Caco-2 (cell line): Measurements from ENCODE around the gene CDH13. TPM values are rescaled to one million over a fixed set of nuclear protein-coding genes. Genes with fewer than 3 reads are reported as not detected.

Experiments
- BruUV-seq: library from RNA; stranded (reverse); fragments of 400-500 nt; replicated peaks from 2 replicates; lab custom pipeline; 2021; lab: Mats Ljungman, UMichigan
- CTCF ChIA-PET: fragments of 300-600 bp; sonication (Branson Sonifier 250); formaldehyde crosslinking; loops from one replicate; lab custom pipeline; 2022; ENCODE audit warnings: antibody characterized with exemption; lab: Charles Lee
- POLR2A ChIA-PET: fragments of 300-600 bp; sonication (Branson Sonifier 250); formaldehyde crosslinking; loops from one replicate; lab custom pipeline; 2022; ENCODE audit warnings: antibody characterized with exemption; lab: Charles Lee
- DNase-seq, 2 experiments: peaks; one replicate each; pipeline versions ENCODE4 v3.0.0 to v3.0.0-alpha.2; 2020 to 2022
- H3K27me3 ChIP-seq: replicated peaks from 2 replicates; pipeline ENCODE4 v1.6.0; 2011; ENCODE audit warnings: low read length; ENCODE audit not compliant: control insufficient read depth, insufficient read depth
- H3K36me3 ChIP-seq: 2 replicates; pipeline ENCODE4 v1.5.1; 2011; ENCODE audit warnings: low read length; ENCODE audit not compliant: control insufficient read depth, insufficient read depth
- H3K4me1 ChIP-seq: fragments of 250-450 bp; sonication (Bioruptor Pico); 2 replicates; pipeline ENCODE4 v1.5.1; 2020; ENCODE audit warnings: mild to moderate bottlenecking
- H3K4me3 ChIP-seq: 2 replicates; pipeline ENCODE4 v1.5.1; 2011; ENCODE audit warnings: low read depth, mild to moderate bottlenecking, control low read depth, low read length
- H3K9me3 ChIP-seq: fragments of 250-450 bp; sonication (Bioruptor Pico); 2 replicates; pipeline ENCODE4 v1.5.1; 2020; ENCODE audit warnings: mild to moderate bottlenecking, moderate library complexity
- H3K27ac Mint-ChIP-seq: one replicate; pipeline ENCODE4 v1.8.0; 2022; ENCODE audit warnings: mixed read lengths; ENCODE audit not compliant: unreplicated experiment
- H3K27me3 Mint-ChIP-seq: one replicate; pipeline ENCODE4 v1.8.0; 2022; ENCODE audit warnings: mixed read lengths; ENCODE audit not compliant: insufficient read depth, unreplicated experiment
- H3K36me3 Mint-ChIP-seq: one replicate; pipeline ENCODE4 v1.8.0; 2022; ENCODE audit warnings: mild to moderate bottlenecking, mixed read lengths; ENCODE audit not compliant: insufficient read depth, unreplicated experiment
- H3K4me1 Mint-ChIP-seq: one replicate; pipeline ENCODE4 v1.8.0; 2022; ENCODE audit warnings: low read depth, mixed read lengths; ENCODE audit not compliant: unreplicated experiment
- H3K4me3 Mint-ChIP-seq: one replicate; pipeline ENCODE4 v1.8.0; 2022; ENCODE audit warnings: mild to moderate bottlenecking, moderate library complexity, mixed read lengths; ENCODE audit not compliant: unreplicated experiment
- H3K9me3 Mint-ChIP-seq: one replicate; pipeline ENCODE4 v1.8.0; 2022; ENCODE audit warnings: mixed read lengths; ENCODE audit not compliant: unreplicated experiment
- CTCF ChIP-seq, 2 experiments: fragments of 200-600 bp in 1 of 2; IDR thresholded peaks; 1 replicate in 1 of 2; 2 replicates in 1 of 2; pipeline versions ENCODE4 v1.5.1 to v1.8.0; 2011 to 2022; ENCODE audit warnings: antibody characterized with exemption in 1 of 2, control low read depth in 1 of 2, inconsistent platforms in 1 of 2, low read depth in 1 of 2, low read length in 1 of 2, mild to moderate bottlenecking in 1 of 2, moderate library complexity in 1 of 2; ENCODE audit not compliant: insufficient read depth in 1 of 2, severe bottlenecking in 1 of 2, unreplicated experiment in 1 of 2
- intact Hi-C: fragments of 100-400 bp; cut with micrococcal nuclease; formaldehyde crosslinking; loops from one replicate; pipeline ENCODE4 v1.10.0; 2022; ENCODE audit not compliant: unreplicated experiment
- total RNA-seq: library from RNA; stranded (reverse); gene quantifications from 2 replicates; pipeline ENCODE4 v1.2.3, GENCODE V29; 2022

CDH13 gene
- total RNA-seq, 1 experiment from 2014 or later: 2.2 TPM

DNA sequence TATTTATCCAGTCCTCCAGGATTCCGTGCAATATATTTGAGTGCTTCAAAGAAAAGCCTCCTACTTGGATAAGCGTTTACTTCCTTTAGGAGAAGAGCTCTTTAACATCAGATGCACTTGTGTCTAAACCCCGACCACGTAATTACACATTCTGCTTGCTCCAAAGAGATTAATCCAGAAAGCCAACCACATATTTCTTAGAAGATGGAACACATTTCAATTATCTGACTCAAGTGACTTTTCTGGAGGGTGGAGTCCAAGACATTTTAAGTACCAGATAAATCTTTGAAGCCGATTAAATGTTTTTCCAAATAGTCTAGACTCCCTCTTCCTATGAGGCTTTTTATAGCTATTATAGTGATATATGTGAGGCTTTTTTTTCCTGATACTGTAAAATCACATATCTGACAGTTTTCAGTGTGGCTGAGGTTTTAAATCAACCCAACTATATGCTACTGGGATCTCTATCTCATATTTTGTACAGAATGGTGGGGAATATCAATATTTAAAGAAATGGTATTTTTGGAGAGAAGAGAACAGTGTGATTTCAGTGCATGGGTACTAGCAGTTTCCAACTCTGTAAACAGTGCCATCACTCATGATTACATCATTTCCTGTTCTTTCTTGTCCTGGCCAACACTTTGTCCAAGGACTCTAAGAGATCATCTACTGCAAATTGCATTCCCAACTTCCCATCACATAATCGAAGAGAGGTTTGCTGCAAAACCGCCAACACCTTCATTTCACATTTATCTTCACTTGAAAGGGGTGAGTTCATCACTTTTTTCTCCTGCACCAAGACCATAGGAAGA is 988.6 kb downstream of the CDH13 start:
- Mint-ChIP-seq H3K36me3 (no peaks in the 10 kb centered on the region), H3K4me3 (no peak overlapping the region), H3K9me3 (peaks cover 11% of the 10 kb centered on the region), H3K27me3 (peaks cover 25% of the 10 kb centered on the region), H3K27ac (no peak overlapping the region), H3K4me1 (no peaks in the 10 kb centered on the region)
- BruUV-seq: no TSS peak
- Histone ChIP-seq H3K36me3 (no peaks in the 10 kb centered on the region), H3K9me3 (no peaks in the 10 kb centered on the region), H3K4me1 (no peaks in the 10 kb centered on the region), H3K4me3 (no peak overlapping the region), H3K27me3 (no peaks in the 10 kb centered on the region)
- intact Hi-C loops: no loop called here
- ChIA-PET CTCF (no interaction called here), POLR2A (no interaction called here)
- no peak for DNase-seq
- no peak for TF ChIP-seq CTCF (IDR thresholded peaks at IDR 0.05; ENCODE audit: insufficient read depth in 1 of 2, low read depth in 1 of 2, low read length in 1 of 2, severe bottlenecking in 1 of 2, unreplicated experiment in 1 of 2)

DNA sequence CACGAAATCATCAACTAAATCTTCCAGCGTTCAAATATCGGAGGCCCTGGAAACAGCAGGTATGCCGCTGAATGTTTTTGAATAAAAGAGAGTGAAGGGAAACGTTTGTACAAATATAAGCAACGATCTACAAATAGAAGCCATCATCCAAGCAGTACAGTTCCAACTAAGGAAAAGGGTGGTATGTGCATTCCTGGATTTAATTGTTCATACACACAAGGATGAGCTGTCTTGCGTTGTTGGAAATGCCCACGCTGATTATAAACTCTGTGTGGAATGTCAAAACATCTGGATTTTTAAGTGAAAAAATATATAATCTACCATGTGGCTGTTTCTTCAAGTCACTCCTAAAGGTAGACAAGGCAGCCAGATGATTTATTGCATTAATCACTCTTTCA is 989.2 kb downstream of the CDH13 start:
- Mint-ChIP-seq H3K9me3 (peaks cover 11% of the 10 kb centered on the region), H3K27ac (no peak overlapping the region), H3K4me3 (no peak overlapping the region), H3K4me1 (no peaks in the 10 kb centered on the region), H3K36me3 (no peaks in the 10 kb centered on the region), H3K27me3 (peaks cover 25% of the 10 kb centered on the region)
- no peaks in the 10 kb centered on the region for H3K9me3 ChIP-seq
- intact Hi-C loops: no loop called here
- H3K36me3 ChIP-seq: no peaks in the 10 kb centered on the region
- BruUV-seq: no TSS peak
- DNase-seq: no peak
- ChIA-PET POLR2A (no interaction called here), CTCF (no interaction called here)
- H3K27me3 ChIP-seq: no peaks in the 10 kb centered on the region
- H3K4me1 ChIP-seq: no peaks in the 10 kb centered on the region
- no peak overlapping the region for H3K4me3 ChIP-seq
- TF ChIP-seq CTCF (IDR thresholded peaks at IDR 0.05; ENCODE audit: insufficient read depth in 1 of 2, low read depth in 1 of 2, low read length in 1 of 2, severe bottlenecking in 1 of 2, unreplicated experiment in 1 of 2): no peak

DNA sequence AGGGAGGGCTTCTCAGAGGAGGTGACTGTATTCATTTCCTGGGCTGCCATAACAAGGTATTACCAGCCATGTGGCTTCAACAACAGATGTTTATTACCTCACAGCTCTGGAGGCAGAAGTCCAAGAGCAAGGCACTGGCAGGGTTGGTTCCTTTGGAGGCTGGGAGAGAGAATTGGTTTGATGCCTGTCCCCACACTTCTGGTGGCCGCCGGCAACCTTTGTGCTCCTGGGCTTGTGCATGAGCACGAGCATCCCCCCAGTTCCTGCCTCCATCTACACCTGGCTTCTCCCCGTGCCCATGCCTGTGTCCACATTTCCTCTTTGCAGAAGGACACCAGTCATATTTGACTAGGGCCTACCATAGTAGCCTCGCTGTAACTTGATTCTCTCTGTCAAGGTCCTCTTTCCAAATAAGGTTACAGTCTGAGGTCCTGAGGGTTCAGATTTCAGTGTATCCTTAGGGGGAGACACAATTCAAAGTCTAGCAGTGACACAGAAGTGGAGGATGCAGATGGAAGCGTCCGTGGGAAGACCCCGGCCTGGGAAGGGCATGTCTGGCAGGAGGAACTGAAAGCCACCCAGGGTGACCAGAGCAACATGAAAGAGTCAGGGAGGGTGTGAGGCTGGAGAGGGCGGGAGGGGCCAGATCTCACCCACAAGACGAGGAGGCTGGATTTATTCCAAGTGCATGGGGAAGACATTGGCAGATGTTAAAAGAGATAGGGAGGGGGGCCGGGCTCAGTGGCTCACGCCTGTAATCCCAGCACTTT is 992.8 kb downstream of the CDH13 start:
- H3K27me3 Mint-ChIP-seq: peaks cover 18% of the 10 kb centered on the region
- no peaks in the 10 kb centered on the region for H3K36me3 Mint-ChIP-seq
- no peak for TF ChIP-seq CTCF (IDR thresholded peaks at IDR 0.05; ENCODE audit: insufficient read depth in 1 of 2, low read depth in 1 of 2, low read length in 1 of 2, severe bottlenecking in 1 of 2, unreplicated experiment in 1 of 2)
- CTCF ChIA-PET: no interaction called here
- H3K27ac Mint-ChIP-seq: no peak overlapping the region
- Histone ChIP-seq H3K4me1 (no peaks in the 10 kb centered on the region), H3K4me3 (no peak overlapping the region), H3K27me3 (no peaks in the 10 kb centered on the region), H3K36me3 (no peaks in the 10 kb centered on the region), H3K9me3 (no peaks in the 10 kb centered on the region)
- no peaks in the 10 kb centered on the region for H3K4me1 Mint-ChIP-seq
- POLR2A ChIA-PET: no interaction called here
- BruUV-seq: no TSS peak
- no peak for DNase-seq
- H3K9me3 Mint-ChIP-seq: no peaks in the 10 kb centered on the region
- intact Hi-C loops: no loop called here
- no peak overlapping the region for H3K4me3 Mint-ChIP-seq
